Measurements from ENCODE around the gene DNAJC3.
"Not testable (repeated sequence)": the region's sequence is repeated elsewhere in the genome, so short reads cannot be mapped to it uniquely, and the experiment has no call there.

Gene DNAJC3

DNA sequence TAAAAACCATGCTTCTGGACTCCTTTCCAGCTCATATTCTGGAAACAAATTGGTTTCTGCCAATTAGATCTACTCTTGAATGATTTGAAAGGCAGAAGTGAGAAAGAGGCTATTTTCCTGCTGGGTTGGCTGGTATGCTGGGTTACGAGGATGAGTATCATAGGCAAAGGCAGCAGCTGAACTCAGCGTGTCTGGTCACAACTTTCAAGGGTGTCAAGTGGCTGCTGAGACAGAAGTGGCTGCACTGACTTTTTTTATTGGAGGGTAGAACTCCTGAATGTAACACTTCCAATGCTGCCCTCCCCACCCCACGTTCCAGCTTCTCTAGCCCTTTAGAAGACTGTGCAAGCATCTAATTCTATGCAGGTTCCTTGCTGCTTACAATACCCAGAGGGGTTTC lies 24.1 kb upstream of the DNAJC3 start:
- DNase-seq (ENCODE audit: extremely low read depth, insufficient read length), result no peak
- H3K27me3 ChIP-seq (replicated peaks; ENCODE audit: control insufficient read depth, insufficient read depth, low read length), result no peaks in the 10 kb centered on the region
- no peak overlapping the region for H3K4me3 ChIP-seq (replicated peaks; ENCODE audit: low read depth, low read length)
- H3K36me3 ChIP-seq (ENCODE audit: control insufficient read depth, insufficient read depth, low read length), result no peaks in the 10 kb centered on the region
- TF ChIP-seq, protein P1, sequence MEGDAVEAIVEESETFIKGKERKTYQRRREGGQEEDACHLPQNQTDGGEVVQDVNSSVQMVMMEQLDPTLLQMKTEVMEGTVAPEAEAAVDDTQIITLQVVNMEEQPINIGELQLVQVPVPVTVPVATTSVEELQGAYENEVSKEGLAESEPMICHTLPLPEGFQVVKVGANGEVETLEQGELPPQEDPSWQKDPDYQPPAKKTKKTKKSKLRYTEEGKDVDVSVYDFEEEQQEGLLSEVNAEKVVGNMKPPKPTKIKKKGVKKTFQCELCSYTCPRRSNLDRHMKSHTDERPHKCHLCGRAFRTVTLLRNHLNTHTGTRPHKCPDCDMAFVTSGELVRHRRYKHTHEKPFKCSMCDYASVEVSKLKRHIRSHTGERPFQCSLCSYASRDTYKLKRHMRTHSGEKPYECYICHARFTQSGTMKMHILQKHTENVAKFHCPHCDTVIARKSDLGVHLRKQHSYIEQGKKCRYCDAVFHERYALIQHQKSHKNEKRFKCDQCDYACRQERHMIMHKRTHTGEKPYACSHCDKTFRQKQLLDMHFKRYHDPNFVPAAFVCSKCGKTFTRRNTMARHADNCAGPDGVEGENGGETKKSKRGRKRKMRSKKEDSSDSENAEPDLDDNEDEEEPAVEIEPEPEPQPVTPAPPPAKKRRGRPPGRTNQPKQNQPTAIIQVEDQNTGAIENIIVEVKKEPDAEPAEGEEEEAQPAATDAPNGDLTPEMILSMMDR (IDR thresholded peaks at IDR 0.05; ENCODE audit: insufficient read depth, low read length, poor library complexity, severe bottlenecking), result no peak

DNA sequence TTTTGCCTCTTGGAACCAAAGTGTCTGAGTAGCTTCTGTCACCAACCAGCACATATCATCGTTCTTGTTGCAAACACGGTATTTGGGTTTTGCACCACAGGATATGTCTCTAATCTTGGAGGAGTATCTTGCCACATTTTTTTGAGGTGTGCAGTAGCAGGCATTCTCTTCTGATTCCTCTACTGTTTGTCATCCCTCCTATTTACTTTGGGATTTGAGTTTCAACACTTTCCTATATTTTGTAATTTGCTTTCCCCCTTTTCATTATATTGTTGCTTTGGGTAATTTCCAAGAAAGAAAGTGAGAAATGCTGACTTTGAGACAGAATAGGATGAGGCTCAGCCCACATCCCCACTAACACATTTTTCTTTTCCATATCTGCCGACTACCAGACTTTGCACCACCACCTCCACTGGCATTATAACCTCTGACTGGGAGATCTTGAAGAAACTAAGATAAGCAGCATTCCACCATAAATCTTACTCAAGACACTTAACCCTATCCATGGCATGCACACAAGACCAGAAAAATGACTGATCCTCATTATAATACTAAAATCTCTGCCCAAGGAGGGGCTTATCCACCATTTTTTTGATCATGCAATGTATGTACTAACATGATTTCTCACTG lies 20.4 kb upstream of the DNAJC3 start:
- Histone ChIP-seq H3K36me3 (ENCODE audit: control insufficient read depth, insufficient read depth, low read length) (no peaks in the 10 kb centered on the region), H3K4me3 (replicated peaks; ENCODE audit: low read depth, low read length) (no peak overlapping the region), H3K27me3 (replicated peaks; ENCODE audit: control insufficient read depth, insufficient read depth, low read length) (no peaks in the 10 kb centered on the region)
- no peak for DNase-seq (ENCODE audit: extremely low read depth, insufficient read length)
- TF ChIP-seq, protein P1 (IDR thresholded peaks at IDR 0.05; ENCODE audit: insufficient read depth, low read length, poor library complexity, severe bottlenecking), result no peak

DNA sequence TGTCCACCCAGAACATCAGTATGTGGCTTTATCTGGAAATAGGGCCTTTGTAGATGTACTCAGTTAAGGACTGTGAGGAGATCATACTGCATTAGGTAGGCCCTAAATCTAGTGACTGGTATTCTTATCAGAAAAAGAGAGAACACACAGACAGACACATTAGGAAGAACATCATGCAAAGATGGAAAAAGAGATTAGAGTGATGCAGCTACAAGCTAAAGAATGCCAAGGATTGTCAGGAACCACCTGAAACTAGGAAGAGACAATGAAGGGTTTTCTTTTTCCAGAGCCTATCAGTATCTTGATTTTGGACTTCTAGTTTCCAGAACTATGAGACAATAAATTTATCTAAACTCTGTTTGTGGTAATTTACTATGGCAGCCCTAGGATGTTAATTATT lies 17.4 kb upstream of the DNAJC3 start:
- no peak overlapping the region for H3K4me3 ChIP-seq (replicated peaks; ENCODE audit: low read depth, low read length)
- no peaks in the 10 kb centered on the region for H3K36me3 ChIP-seq (ENCODE audit: control insufficient read depth, insufficient read depth, low read length)
- TF ChIP-seq, protein P1 (IDR thresholded peaks at IDR 0.05; ENCODE audit: insufficient read depth, low read length, poor library complexity, severe bottlenecking), result no peak
- no peak for DNase-seq (ENCODE audit: extremely low read depth, insufficient read length)
- H3K27me3 ChIP-seq (replicated peaks; ENCODE audit: control insufficient read depth, insufficient read depth, low read length), result no peaks in the 10 kb centered on the region

DNA sequence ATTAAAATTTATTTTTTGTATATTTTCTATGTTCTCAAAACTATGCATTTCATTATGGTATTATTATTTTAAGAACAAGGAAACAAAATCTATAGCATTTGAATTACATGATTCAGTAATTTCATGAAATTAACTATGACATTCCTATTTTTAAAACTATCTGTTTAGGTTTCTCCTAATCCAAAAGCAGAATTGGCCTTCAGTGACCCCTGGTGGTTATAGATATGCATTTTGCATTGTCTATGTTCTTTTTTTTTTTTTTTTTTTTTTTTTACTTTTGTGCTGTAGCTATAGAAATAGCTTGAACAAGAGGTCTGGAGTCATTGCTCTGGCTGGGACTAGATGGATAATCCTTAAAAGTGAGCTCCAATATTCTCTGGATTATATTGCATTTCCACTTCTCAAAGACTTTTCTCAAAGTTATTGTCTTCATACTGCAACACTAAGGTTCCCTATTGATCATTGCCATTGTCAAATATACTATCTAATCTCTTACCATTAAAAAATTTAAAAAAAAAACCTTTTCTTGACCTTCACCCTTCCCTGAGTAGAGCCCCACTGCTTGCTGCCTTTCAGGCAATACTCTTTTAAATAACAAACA lies 15.9 kb upstream of the DNAJC3 start:
- Histone ChIP-seq H3K27me3 (replicated peaks; ENCODE audit: control insufficient read depth, insufficient read depth, low read length) (no peaks in the 10 kb centered on the region), H3K4me3 (replicated peaks; ENCODE audit: low read depth, low read length) (no peak overlapping the region), H3K36me3 (ENCODE audit: control insufficient read depth, insufficient read depth, low read length) (no peaks in the 10 kb centered on the region)
- TF ChIP-seq, protein P1 (IDR thresholded peaks at IDR 0.05; ENCODE audit: insufficient read depth, low read length, poor library complexity, severe bottlenecking), result peak; percentile 51
- DNase-seq (ENCODE audit: extremely low read depth, insufficient read length), result no peak

DNA sequence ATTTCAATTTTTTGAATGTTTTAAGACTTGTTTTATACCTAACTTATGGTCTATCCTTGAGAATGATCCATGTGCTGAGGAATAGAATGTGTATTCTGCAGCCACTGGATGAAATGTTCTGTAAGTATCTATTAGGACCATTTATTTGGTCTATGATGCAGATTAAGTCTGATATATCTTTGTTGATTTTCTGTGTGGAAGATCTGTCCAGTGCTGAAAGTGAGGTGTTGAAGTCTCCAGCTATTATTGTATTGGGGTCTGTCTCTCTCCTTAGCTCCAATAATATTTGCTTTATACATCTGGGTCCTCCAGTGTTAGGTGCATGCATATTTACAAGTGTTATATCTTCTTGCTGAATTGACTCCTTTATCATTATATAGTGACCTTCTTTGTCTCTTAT lies 9.7 kb upstream of the DNAJC3 start:
- H3K4me3 ChIP-seq (replicated peaks; ENCODE audit: low read depth, low read length); H3K36me3 ChIP-seq (ENCODE audit: control insufficient read depth, insufficient read depth, low read length); H3K27me3 ChIP-seq (replicated peaks; ENCODE audit: control insufficient read depth, insufficient read depth, low read length); DNase-seq (ENCODE audit: extremely low read depth, insufficient read length): not testable (repeated sequence)

DNA sequence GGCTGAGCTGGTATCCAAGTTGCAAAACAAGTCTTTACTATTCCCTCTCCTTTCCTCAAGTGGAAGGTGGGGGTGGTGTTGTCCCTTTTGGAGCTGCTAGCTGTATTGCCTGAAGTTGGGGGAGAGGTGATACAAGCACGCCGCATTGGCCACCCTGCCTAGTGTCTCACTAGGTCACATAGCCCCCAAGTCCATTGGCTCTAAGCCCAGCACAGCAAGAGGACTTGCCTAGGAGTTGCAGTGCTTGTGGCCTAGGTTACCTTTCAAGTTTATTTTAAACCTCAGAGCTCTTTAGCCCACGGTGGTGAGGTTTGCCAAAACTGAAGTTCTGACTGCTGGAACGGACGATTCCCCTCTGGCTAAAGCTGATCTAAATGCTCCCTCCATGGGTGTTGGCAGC lies 5.3 kb upstream of the DNAJC3 start:
- no peaks in the 10 kb centered on the region for H3K27me3 ChIP-seq (replicated peaks; ENCODE audit: control insufficient read depth, insufficient read depth, low read length)
- no peak for DNase-seq (ENCODE audit: extremely low read depth, insufficient read length)
- no peaks in the 10 kb centered on the region for H3K36me3 ChIP-seq (ENCODE audit: control insufficient read depth, insufficient read depth, low read length)
- H3K4me3 ChIP-seq (replicated peaks; ENCODE audit: low read depth, low read length), result no peak overlapping the region
- TF ChIP-seq, protein P1 (IDR thresholded peaks at IDR 0.05; ENCODE audit: insufficient read depth, low read length, poor library complexity, severe bottlenecking), result no peak

Data from GM06990 (cell line).